MG63 (cell line): ENCODE data around the gene GRIPAP1. TPM values are rescaled to one million over a fixed set of nuclear protein-coding genes. Genes with fewer than 3 reads are reported as not detected.

Experiments used
- DNase-seq: peaks from one replicate; pipeline ENCODE4 v3.0.0-alpha.2; 2020
- H3K27me3 ChIP-seq: fragments of 250-450 bp; sonication (Bioruptor Pico); 2 replicates; pipeline ENCODE4 v1.5.1; 2020; ENCODE audit warnings: mild to moderate bottlenecking, moderate library complexity
- H3K36me3 ChIP-seq: fragments of 250-450 bp; sonication (Bioruptor Pico); 2 replicates; pipeline ENCODE4 v1.5.1; 2020; ENCODE audit warnings: mild to moderate bottlenecking, moderate library complexity
- H3K4me3 ChIP-seq: fragments of 250-450 bp; sonication (Bioruptor Pico); 2 replicates; pipeline ENCODE4 v1.5.1; 2020; ENCODE audit warnings: mild to moderate bottlenecking, moderate library complexity
- H3K9me3 ChIP-seq: fragments of 250-450 bp; sonication (Bioruptor Pico); 2 replicates; pipeline ENCODE4 v1.5.1; 2020; ENCODE audit warnings: mild to moderate bottlenecking, moderate library complexity
- total RNA-seq: library from RNA; depleted of rRNA; stranded (reverse); fragments of >200 nt; shearing (Covaris generic); gene quantifications from 2 replicates; pipeline ENCODE4 v1.2.3, GENCODE V29; 2014; ENCODE audit warnings: low replicate concordance

The GRIPAP1 gene
- total RNA-seq, 1 experiment from 2014 or later, result 15.7 TPM

GRCh38 chrX:48942895-48943294 is 59.2 kb downstream of the GRIPAP1 start:
- Histone ChIP-seq H3K9me3 (no peaks in the 10 kb centered on the region), H3K4me3 (no peak overlapping the region), H3K27me3 (no peaks in the 10 kb centered on the region), H3K36me3 (no peaks in the 10 kb centered on the region)
- no peak for DNase-seq

- no peaks in the 10 kb centered on the region for H3K27me3 ChIP-seq
- no peak for DNase-seq
- H3K4me3 ChIP-seq, result no peak overlapping the region
- no peaks in the 10 kb centered on the region for H3K9me3 ChIP-seq
- H3K36me3 ChIP-seq, result no peaks in the 10 kb centered on the region
Measured at GRCh38 chrX:48940404-48940955, 61.6 kb downstream of the GRIPAP1 start.

- Histone ChIP-seq H3K27me3 (no peaks in the 10 kb centered on the region), H3K4me3 (no peak overlapping the region), H3K9me3 (no peaks in the 10 kb centered on the region), H3K36me3 (no peaks in the 10 kb centered on the region)
- no peak for DNase-seq
Measured at GRCh38 chrX:48939524-48940228, 62.4 kb downstream of the GRIPAP1 start.

GRCh38 chrX:48938721-48939425 is 63.2 kb downstream of the GRIPAP1 start:
- no peaks in the 10 kb centered on the region for H3K27me3 ChIP-seq
- H3K36me3 ChIP-seq, result no peaks in the 10 kb centered on the region
- H3K9me3 ChIP-seq, result no peaks in the 10 kb centered on the region
- DNase-seq, result no peak
- H3K4me3 ChIP-seq, result no peak overlapping the region

GRCh38 chrX:48937054-48937907 is 64.8 kb downstream of the GRIPAP1 start:
- Histone ChIP-seq H3K36me3 (no peaks in the 10 kb centered on the region), H3K9me3 (no peaks in the 10 kb centered on the region), H3K27me3 (no peaks in the 10 kb centered on the region), H3K4me3 (no peak overlapping the region)
- no peak for DNase-seq

GRCh38 chrX:48936429-48937053 is 65.5 kb downstream of the GRIPAP1 start:
- Histone ChIP-seq H3K27me3 (no peaks in the 10 kb centered on the region), H3K9me3 (no peaks in the 10 kb centered on the region), H3K36me3 (no peaks in the 10 kb centered on the region), H3K4me3 (no peak overlapping the region)
- no peak for DNase-seq

- no peaks in the 10 kb centered on the region for H3K27me3 ChIP-seq
- H3K4me3 ChIP-seq, result no peak overlapping the region
- no peak for DNase-seq
- no peaks in the 10 kb centered on the region for H3K36me3 ChIP-seq
- no peaks in the 10 kb centered on the region for H3K9me3 ChIP-seq
Measured at GRCh38 chrX:48935301-48935670, 66.8 kb downstream of the GRIPAP1 start.

GRCh38 chrX:48934581-48935300 is 67.3 kb downstream of the GRIPAP1 start:
- H3K4me3 ChIP-seq, result no peak overlapping the region
- no peaks in the 10 kb centered on the region for H3K27me3 ChIP-seq
- H3K36me3 ChIP-seq, result no peaks in the 10 kb centered on the region
- H3K9me3 ChIP-seq, result no peaks in the 10 kb centered on the region
- no peak for DNase-seq

GRCh38 chrX:48933757-48934156 is 68.3 kb downstream of the GRIPAP1 start:
- H3K9me3 ChIP-seq, result no peaks in the 10 kb centered on the region
- H3K27me3 ChIP-seq, result no peaks in the 10 kb centered on the region
- DNase-seq, result no peak
- no peaks in the 10 kb centered on the region for H3K36me3 ChIP-seq
- H3K4me3 ChIP-seq, result no peak overlapping the region

- Histone ChIP-seq H3K4me3 (no peak overlapping the region), H3K27me3 (no peaks in the 10 kb centered on the region), H3K9me3 (no peaks in the 10 kb centered on the region), H3K36me3 (no peaks in the 10 kb centered on the region)
- DNase-seq, result no peak
Measured at GRCh38 chrX:48927736-48928382, 74.2 kb downstream of the GRIPAP1 start.

- DNase-seq, result no peak
- Histone ChIP-seq H3K27me3 (no peaks in the 10 kb centered on the region), H3K4me3 (no peak overlapping the region), H3K36me3 (no peaks in the 10 kb centered on the region), H3K9me3 (no peaks in the 10 kb centered on the region)
Measured at GRCh38 chrX:48927123-48927522, 74.9 kb downstream of the GRIPAP1 start.

GRCh38 chrX:48924270-48924669 is 77.8 kb downstream of the GRIPAP1 start:
- H3K27me3 ChIP-seq, result no peaks in the 10 kb centered on the region
- no peak overlapping the region for H3K4me3 ChIP-seq
- no peak for DNase-seq
- H3K9me3 ChIP-seq, result no peaks in the 10 kb centered on the region
- H3K36me3 ChIP-seq, result no peaks in the 10 kb centered on the region

- DNase-seq, result no peak
- Histone ChIP-seq H3K4me3 (no peak overlapping the region), H3K27me3 (no peaks in the 10 kb centered on the region), H3K9me3 (no peaks in the 10 kb centered on the region), H3K36me3 (no peaks in the 10 kb centered on the region)
Measured at GRCh38 chrX:48923771-48924170, 78.3 kb downstream of the GRIPAP1 start.
